T47D (cell line): ENCODE results near the gene ARL6IP4.
"Not testable (repeated sequence)": the region's sequence is repeated elsewhere in the genome, so short reads cannot be mapped to it uniquely, and the experiment has no call there.

Source experiments
- DNase-seq, 2 experiments: peaks; one replicate each; pipeline versions ENCODE4 v3.0.0 to v3.0.0-alpha.2; 2011 to 2012; ENCODE audit warnings: low read depth in 1 of 2, low spot score in 1 of 2
- JUND ChIP-seq: IDR thresholded peaks from 2 replicates; pipeline ENCODE4 v1.6.1; 2012; ENCODE audit warnings: low read depth
- in situ Hi-C: cut with HindIII; loops from 2 replicates; pipeline ENCODE4 v1.10.0; 2016; ENCODE audit warnings: low sequenced_read_pairs, low pct_unique_long_range_greater_than_20kb

Gene ARL6IP4

DNA sequence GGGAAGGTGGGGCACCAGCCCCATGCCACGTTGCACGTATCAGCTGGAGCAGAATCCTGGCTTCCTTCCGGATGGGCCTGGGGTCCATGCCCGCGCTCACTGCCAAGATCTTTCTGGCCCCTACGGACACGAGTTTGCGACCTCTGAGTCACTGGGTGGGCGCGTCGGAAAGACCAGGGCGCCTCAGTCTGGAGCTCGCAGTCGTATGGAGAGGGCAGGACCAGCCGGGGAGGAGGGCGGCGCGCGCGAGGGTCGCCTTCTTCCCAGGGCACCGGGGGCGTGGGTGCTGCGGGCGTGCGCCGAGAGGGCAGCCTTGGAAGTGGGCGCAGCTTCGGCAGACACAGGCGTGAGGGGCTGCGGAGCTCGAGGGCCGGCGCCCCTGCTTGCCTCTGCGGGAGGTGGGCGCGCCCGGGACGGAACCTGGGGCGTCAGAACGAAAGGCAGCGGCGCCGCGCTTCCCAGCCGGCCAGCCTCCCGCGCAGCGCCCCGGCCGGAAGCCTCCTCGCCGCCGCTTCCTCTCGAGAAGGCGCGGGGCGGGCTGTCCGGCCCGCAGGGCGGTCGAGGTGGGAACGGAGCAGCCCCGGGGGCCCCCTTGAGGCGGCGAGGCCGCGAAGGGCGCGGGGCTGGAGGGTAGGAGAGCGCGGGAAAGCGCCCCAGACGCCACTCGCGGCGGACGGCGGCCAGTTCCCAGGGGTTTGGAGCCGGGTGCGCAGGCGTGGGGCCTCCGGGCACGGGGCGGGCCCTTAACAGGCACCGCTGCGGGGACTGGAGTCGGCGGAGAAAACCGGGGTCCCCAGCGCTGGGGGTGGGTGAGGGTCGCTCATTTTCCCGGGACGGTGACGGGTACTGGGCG, at the start of gene ARL6IP4:
Gene ARL6IP4 (plus strand): TSS at position 499 of the 853 bp plus-strand sequence. CDS start 459 bp downstream, outside the sequence.
- no peak for TF ChIP-seq JUND
- in situ Hi-C loops: no loop called here
- DNase-seq: peak; percentile 70 to 93

DNA sequence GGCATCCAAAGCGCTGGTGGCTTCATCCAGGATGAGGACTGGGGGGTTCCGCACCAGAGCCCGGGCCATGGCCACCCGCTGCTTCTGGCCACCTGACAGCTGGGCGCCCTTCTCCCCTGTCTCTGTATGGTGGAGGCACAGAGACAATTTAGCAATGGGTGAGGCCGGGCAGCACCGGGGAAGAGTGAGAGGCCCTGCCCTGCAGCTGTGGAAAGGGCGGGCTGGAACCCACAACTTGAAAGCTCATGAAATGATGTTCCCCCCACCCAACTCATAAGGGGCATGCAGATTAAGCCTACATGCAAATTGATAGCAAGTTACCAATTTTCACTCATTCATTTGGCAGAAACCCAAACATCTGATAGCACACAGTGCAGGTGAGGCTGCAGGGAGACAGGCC, 48.3 kb upstream of the ARL6IP4 start:
- in situ Hi-C loops: no loop called here
- no peak for DNase-seq

DNA sequence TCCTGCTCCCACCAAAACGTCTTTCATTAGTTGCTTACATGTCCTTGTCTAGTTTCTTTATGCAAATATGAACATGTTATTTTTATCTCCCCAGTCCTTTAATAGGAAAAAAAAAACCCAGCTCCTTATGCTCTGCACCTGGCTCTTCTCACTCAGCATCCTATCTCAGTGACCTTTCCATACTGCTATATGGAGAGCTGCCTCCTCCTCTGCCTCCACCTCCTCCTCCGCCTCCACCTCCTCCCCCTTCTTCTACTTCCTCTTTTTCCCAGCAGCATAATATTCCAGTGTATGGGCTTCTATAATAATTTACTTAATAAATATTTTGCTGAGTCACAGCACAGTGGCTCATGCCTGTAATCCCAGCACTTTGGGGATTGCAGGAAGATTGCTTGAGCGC, 45.8 kb upstream of the ARL6IP4 start:
- in situ Hi-C loops: no loop called here
- no peak for TF ChIP-seq JUND
- no peak for DNase-seq

More for the DNA sequence above, 48.3 kb upstream of the ARL6IP4 start:
- no peak for TF ChIP-seq JUND

DNA sequence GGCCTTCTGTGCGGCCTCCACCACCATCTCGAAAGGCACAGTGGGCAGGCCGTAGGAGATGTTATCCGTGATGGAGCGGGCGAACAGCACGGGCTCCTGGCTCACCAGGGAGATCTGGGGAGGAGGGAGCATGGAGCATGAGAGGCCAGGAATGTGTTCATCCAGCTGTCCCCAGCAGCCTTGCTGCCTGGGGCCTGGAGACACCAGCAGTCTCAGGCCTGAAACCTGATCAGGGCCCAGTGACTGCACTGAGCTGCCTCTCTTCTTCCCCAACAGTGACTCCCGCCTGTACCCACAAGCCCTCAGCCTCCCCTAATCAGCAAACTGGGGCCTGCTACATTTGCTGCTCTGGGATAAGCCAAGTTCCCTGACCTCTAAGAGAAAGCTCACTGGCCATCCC, 45.2 kb upstream of the ARL6IP4 start:
- DNase-seq: no peak
- in situ Hi-C loops: no loop called here
- TF ChIP-seq JUND: no peak

DNA sequence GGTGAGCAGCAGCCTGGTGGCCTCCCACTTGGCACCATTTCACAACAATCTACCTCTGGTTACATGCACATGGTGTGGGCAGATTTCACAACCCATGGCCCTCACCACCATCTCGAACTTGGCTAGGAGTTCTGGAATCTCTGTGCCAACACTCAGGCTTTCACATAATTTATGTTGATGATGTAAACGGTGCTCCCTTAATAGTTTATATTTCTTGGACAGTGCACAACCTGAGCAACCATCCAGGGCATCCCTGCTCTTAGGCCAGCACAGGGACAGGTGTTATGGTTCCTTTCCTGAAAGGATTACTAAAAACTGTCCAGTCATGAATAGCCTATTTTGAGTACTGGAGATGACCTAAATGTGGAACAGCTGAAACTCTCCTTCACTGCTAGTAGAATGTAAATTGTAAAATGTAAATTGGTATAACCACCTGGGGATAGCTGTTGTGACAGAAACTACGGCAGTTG, 42.8 kb upstream of the ARL6IP4 start:
- no peak for DNase-seq
- in situ Hi-C loops: no loop called here
- no peak for TF ChIP-seq JUND

DNA sequence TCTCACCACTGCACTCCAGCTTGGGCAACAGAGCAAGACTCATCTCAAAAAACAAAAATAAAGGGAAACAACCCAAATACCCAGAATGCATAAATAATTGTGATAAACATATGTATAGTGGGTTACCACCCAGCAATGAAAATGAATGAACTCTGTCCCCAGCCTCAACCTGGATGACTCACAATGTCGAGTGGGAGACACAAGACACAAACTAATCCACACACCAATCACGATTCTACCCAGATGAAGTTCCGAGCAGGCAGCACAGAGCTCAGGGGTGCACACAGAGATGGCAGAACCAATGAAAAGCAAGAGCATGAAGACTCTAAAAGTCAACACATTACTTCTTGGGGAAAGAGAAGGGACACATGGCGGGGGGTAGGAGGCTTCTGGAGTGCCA, 41.4 kb upstream of the ARL6IP4 start:
- in situ Hi-C loops: no loop called here
- no peak for DNase-seq
- TF ChIP-seq JUND: no peak

DNA sequence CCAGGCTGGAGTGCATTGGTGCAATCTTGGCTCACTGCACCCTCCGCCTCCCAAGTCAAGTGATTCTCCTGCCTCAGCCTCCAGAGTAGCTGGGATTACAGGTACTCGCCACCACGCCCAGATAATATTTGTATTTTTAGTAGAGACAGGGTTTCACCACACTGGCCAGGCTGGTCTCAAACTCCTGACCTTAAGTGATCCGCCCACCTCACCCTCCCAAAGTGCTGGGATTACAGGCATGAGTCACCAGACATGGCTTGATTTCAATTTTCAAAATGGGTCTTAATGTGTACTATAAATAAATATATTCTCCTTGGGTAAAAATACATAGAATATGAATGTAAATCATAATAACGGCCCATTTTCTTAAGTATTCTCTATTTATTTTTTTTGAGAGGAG, 39.1 kb upstream of the ARL6IP4 start:
- in situ Hi-C loops, DNase-seq: not testable (repeated sequence)

DNA sequence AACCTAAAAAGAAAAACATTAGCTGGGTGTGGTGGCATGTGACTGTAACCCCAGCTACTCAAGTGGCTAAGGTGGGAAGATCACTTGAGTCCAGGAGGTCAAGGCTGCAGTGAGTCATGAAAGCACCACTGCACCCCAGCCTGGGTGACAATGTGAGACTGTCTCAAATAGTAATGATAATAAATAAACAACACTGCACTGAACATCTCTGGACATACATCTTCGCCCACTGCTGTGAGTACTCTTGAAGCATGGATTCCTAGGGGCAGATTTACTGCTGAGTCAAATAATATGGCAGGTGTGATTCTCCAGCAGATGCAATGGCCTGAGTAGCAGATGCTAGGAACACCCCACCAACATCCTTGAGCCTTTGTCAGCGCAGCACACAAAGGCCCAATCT, 37.8 kb upstream of the ARL6IP4 start:
- DNase-seq: no peak
- in situ Hi-C loops: no loop called here
- no peak for TF ChIP-seq JUND

DNA sequence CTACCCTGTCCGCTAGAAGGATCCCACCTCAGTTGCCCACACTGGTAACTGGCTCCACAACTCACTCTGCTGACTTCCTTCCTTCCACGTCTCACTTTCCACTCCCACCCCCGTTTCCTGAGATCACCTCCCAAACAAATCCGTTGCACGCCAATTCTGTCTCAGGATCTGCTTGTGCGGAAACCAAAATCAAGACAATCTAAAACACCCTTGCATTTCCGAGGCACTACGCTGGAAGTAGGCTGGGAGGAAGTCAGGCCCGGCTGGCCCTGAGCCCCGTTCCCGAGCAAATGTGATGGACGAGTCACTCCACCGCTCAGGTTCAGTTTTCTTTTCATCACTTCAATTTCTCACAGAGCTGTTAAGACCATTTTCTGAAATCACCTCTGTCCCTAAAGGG, 37.3 kb upstream of the ARL6IP4 start:
- TF ChIP-seq JUND: no peak
- in situ Hi-C loops: no loop called here
- DNase-seq: no peak

DNA sequence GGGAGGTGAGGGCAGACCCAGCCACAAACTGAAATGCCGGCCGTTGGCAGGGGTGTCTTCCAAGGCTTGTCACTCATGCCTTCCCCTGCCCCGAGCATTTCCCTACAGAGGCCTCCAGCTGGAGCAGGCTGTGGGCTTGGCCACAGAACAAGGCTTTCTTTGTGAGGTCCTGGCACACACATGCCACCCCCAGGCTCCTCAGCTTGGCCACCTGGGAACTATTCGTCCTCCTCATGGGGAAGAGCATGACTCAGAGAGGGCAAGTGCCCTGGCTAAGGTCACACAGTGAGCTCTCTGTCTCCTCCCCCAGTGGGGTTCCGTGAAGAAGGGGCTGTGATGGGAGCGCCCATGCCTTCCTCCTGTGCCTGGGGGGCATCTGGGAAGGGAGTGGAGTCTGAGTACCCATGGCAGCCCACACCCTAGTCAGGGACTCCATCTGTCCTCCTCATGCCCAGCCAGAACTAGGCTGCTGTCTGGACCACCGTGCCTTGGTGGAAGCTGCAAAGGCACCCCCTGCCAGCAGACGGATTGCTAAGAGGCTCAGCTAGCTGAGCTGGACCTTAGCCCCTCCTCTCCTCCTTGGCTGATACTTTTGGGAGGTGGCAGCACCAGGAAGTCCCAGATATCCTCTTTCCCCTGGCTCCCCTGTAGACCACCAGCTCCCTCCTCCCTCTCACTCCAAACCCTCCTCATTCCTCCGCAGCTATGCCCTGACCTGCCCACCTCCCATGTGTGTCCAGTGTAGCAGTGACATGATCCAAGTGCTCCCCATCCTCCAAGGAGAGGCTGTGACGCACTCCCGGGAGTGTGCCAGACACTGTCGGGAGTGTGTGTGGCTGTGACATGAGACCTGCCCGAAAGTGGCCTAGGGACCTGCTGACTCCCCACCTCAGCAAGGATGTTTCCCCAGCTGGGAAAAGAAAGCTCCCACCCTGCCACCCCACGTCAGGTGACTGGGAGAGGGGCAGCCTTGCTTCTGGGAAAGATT, 35.6 kb upstream of the ARL6IP4 start:
- DNase-seq: peak in 1 of 2 experiments; percentile 66
- TF ChIP-seq JUND: no peak
- in situ Hi-C loops: no loop called here

DNA sequence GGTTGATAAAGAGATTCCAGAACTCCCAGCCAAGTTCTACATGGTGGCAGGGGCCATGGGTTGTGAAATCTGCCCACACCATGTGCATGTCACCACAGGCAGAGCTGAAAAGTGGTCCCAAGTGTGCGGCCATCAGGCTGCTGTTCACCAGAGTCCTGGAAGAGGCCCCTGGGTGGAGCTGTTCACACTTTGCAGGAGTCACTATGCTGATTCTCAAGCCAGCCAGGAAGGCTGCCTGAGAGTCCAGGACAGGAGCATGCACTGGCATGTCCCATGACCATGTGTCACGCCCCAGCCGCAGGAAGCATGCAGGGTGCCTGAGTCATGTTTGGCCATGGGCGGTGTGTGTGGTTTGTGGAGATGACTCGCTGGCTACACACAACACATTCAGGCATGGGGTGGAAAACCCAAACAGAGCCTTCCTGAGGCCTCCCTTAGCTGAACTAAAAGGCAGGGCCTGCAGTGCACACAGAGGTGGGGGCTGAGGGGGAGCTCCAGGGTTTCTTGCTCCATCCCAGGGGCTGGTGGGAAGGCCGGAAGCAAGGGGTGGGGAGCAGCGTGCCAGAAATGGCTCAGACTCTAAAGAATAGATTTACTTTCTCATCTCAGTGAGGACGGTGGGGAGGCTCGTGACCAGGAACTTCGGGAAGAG, 33.7 kb upstream of the ARL6IP4 start:
- peak; percentile 76 to 91 for DNase-seq

DNA sequence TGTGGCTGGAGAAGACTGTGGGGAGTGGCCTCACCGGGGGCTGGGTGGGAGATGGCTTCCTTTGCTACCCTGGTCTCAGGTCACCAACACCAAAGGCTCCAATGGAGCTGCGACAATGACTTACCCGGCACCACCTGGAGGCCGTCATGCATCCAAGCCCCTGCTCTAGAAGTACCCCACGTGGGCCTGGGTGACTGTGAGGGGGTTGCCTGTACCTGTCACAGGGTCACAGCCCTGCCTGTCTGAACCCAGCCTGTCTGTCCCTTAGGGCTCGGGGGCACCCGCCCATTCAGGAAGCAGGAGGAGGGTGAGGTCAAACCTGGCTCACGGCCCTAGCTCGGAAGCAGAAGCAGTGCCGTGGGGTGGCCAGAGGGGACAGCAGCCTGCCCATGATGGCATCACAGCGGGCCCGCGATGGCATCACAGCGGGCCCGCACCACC, 33.1 kb upstream of the ARL6IP4 start:
- TF ChIP-seq JUND: no peak
- in situ Hi-C loops: no loop called here

More for the DNA sequence above, 33.7 kb upstream of the ARL6IP4 start:
- TF ChIP-seq JUND: no peak
- in situ Hi-C loops: no loop called here

More for the DNA sequence above, 33.1 kb upstream of the ARL6IP4 start:
- no peak for DNase-seq
